Smooth muscle cell (in vitro differentiated cells): ENCODE data around the gene MRPL11. TPM values are rescaled to one million over a fixed set of nuclear protein-coding genes. Genes with fewer than 3 reads are reported as not detected.
"Not testable (repeated sequence)": the region's sequence is repeated elsewhere in the genome, so short reads cannot be mapped to it uniquely, and the experiment has no call there.

Source experiments
- DNase-seq: peaks from one replicate; lab custom pipeline; 2025; ENCODE audit not compliant: unreplicated experiment; lab: John Stamatoyannopoulos, UW
- H2AFZ ChIP-seq: fragments of 200-600 bp; sonication (generic); 2 replicates; pipeline ENCODE4 v1.6.0; 2016; ENCODE audit warnings: antibody characterized with exemption, low read depth, mild to moderate bottlenecking
- H3F3A ChIP-seq: fragments of 200-600 bp; sonication (generic); 2 replicates; pipeline ENCODE4 v1.6.0; 2017; ENCODE audit warnings: antibody characterized with exemption, low read depth
- H3K27ac ChIP-seq: fragments of 200-600 bp; sonication (generic); 2 replicates; pipeline ENCODE4 v1.5.1; 2016; ENCODE audit warnings: low read depth, mild to moderate bottlenecking
- H3K27me3 ChIP-seq: fragments of 200-600 bp; sonication (generic); 2 replicates; pipeline ENCODE4 v1.6.1; 2016; ENCODE audit warnings: low read depth, mild to moderate bottlenecking
- H3K36me3 ChIP-seq: fragments of 200-600 bp; sonication (generic); 2 replicates; pipeline ENCODE4 v1.5.1; 2016; ENCODE audit warnings: low read depth
- H3K4me1 ChIP-seq: fragments of 200-600 bp; sonication (generic); 2 replicates; pipeline ENCODE4 v1.5.1; 2016; ENCODE audit warnings: low read depth
- H3K4me2 ChIP-seq: fragments of 200-600 bp; sonication (generic); 2 replicates; pipeline ENCODE4 v1.6.0; 2016; ENCODE audit warnings: mild to moderate bottlenecking
- H3K4me3 ChIP-seq: fragments of 200-600 bp; sonication (generic); 2 replicates; pipeline ENCODE4 v1.5.1; 2016; ENCODE audit warnings: mild to moderate bottlenecking
- H3K79me2 ChIP-seq: fragments of 200-600 bp; sonication (generic); 2 replicates; pipeline ENCODE4 v1.6.0; 2016; ENCODE audit warnings: low read depth, mild to moderate bottlenecking
- H3K9ac ChIP-seq: fragments of 200-600 bp; sonication (generic); 2 replicates; pipeline ENCODE4 v1.6.0; 2016; ENCODE audit warnings: low read depth
- H3K9me3 ChIP-seq: fragments of 200-600 bp; sonication (generic); replicated peaks from 2 replicates; pipeline ENCODE4 v1.5.1; 2016; ENCODE audit warnings: low read depth
- H4K20me1 ChIP-seq: fragments of 200-600 bp; sonication (generic); 2 replicates; pipeline ENCODE4 v1.6.0; 2016; ENCODE audit warnings: low read depth
- WGBS: methylation state at CpG from one replicate; pipeline ENCODE4 v1.1.7; 2016; ENCODE audit warnings: low lambda C conversion rate; 5-methylcytosine and 5-hydroxymethylcytosine counted together
- polyA plus RNA-seq: library from polyadenylated mRNA; unstranded; fragments of >200 nt; fragmentation: Nextera tagmentation; extraction: Ambion mirVana; gene quantifications from 2 replicates; pipeline ENCODE4 v1.2.1, GENCODE V29; 2016
- total RNA-seq: library from RNA; depleted of rRNA; stranded (reverse); fragments of >200 nt; gene quantifications from 2 replicates; pipeline ENCODE4 v1.2.3, GENCODE V29; 2014
- TF ChIP-seq, protein P1 (sequence below): fragments of 200-600 bp; sonication (generic); IDR thresholded peaks from 2 replicates; pipeline ENCODE4 v1.5.1; 2017; ENCODE audit warnings: borderline replicate concordance, mild to moderate bottlenecking, antibody characterized with exemption; ENCODE audit not compliant: insufficient read depth, poor library complexity, severe bottlenecking

Gene MRPL11
- total and polyA plus RNA-seq, 2 experiments from 2014 or later, result 38.7 to 68.4 TPM

DNA sequence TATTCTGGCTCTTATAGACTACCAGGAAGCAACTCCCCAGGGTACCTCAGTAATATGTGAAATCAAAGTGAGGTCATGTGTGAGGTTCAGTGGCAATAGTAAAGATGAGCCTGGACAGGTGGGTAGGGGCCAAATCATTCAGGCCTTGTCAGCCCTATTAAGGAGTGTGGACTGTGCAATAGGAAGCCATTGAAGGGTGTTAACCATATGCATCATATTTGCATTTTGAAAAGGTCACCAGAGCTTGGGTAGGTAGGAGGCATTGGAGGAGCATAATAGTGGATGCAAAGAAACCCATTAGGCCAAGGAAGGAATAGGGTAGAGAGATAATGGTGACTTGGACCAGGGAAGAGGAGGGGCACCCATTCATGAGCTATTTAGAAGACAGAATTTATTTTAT is 8.4 kb upstream of the MRPL11 start:
- Histone ChIP-seq H3K27ac (no peak overlapping the region), H3K27me3 (no peaks in the 10 kb centered on the region), H3K36me3 (no peaks in the 10 kb centered on the region), H4K20me1 (no peaks in the 10 kb centered on the region), H3K9me3 (no peaks in the 10 kb centered on the region), H2AFZ (no peak overlapping the region), H3K79me2 (no peaks in the 10 kb centered on the region), H3K4me2 (no peak overlapping the region), H3K9ac (no peak overlapping the region), H3K4me3 (no peak overlapping the region), H3F3A (no peaks in the 10 kb centered on the region), H3K4me1 (no peaks in the 10 kb centered on the region)
- no peak for DNase-seq
- TF ChIP-seq, protein P1, sequence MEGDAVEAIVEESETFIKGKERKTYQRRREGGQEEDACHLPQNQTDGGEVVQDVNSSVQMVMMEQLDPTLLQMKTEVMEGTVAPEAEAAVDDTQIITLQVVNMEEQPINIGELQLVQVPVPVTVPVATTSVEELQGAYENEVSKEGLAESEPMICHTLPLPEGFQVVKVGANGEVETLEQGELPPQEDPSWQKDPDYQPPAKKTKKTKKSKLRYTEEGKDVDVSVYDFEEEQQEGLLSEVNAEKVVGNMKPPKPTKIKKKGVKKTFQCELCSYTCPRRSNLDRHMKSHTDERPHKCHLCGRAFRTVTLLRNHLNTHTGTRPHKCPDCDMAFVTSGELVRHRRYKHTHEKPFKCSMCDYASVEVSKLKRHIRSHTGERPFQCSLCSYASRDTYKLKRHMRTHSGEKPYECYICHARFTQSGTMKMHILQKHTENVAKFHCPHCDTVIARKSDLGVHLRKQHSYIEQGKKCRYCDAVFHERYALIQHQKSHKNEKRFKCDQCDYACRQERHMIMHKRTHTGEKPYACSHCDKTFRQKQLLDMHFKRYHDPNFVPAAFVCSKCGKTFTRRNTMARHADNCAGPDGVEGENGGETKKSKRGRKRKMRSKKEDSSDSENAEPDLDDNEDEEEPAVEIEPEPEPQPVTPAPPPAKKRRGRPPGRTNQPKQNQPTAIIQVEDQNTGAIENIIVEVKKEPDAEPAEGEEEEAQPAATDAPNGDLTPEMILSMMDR, result no peak

GRCh38 chr11:66443602-66444001 is 5.0 kb upstream of the MRPL11 start:
- Histone ChIP-seq H3K27me3 (no peaks in the 10 kb centered on the region), H2AFZ (no peak overlapping the region), H3K4me3 (no peak overlapping the region), H3K4me2 (no peak overlapping the region), H3K9me3 (no peaks in the 10 kb centered on the region), H3K27ac (no peak overlapping the region), H3K4me1 (no peaks in the 10 kb centered on the region), H3K9ac (no peak overlapping the region), H3F3A (no peaks in the 10 kb centered on the region), H3K36me3 (no peaks in the 10 kb centered on the region), H3K79me2 (no peaks in the 10 kb centered on the region), H4K20me1 (no peaks in the 10 kb centered on the region)
- 72% methylated on average over 4 of the region's 4 CpGs for WGBS
- TF ChIP-seq, protein P1, result no peak
- no peak for DNase-seq

GRCh38 chr11:66440940-66441282 is 2.3 kb upstream of the MRPL11 start:
- 97% methylated on average over 17 of the region's 27 CpGs for WGBS
- H2AFZ ChIP-seq, H3K79me2 ChIP-seq, H3K36me3 ChIP-seq, H4K20me1 ChIP-seq, DNase-seq, H3K4me2 ChIP-seq, H3K27me3 ChIP-seq, H3K4me1 ChIP-seq, H3K4me3 ChIP-seq, H3K9me3 ChIP-seq, H3F3A ChIP-seq, H3K9ac ChIP-seq, H3K27ac ChIP-seq: not testable (repeated sequence)

- H3K9ac ChIP-seq, H3K27ac ChIP-seq, H3K4me3 ChIP-seq, DNase-seq, H3K27me3 ChIP-seq, H3K79me2 ChIP-seq, H3K36me3 ChIP-seq, H3K4me1 ChIP-seq, H3K4me2 ChIP-seq, H3K9me3 ChIP-seq, H4K20me1 ChIP-seq, H2AFZ ChIP-seq, H3F3A ChIP-seq: not testable (repeated sequence)
- 93% methylated on average over 25 of the region's 29 CpGs for WGBS
Observed at GRCh38 chr11:66440101-66440939, 1.7 kb upstream of the MRPL11 start.
